Fibroblast of skin of left biceps (primary cell): ENCODE data around the gene FSTL1.

Experiments used
- DNase-seq, 2 experiments: peaks; one replicate each; pipeline ENCODE4 v3.0.0-alpha.2; 2013; ENCODE audit warnings: low read depth in 2 of 2

FSTL1 gene

DNA sequence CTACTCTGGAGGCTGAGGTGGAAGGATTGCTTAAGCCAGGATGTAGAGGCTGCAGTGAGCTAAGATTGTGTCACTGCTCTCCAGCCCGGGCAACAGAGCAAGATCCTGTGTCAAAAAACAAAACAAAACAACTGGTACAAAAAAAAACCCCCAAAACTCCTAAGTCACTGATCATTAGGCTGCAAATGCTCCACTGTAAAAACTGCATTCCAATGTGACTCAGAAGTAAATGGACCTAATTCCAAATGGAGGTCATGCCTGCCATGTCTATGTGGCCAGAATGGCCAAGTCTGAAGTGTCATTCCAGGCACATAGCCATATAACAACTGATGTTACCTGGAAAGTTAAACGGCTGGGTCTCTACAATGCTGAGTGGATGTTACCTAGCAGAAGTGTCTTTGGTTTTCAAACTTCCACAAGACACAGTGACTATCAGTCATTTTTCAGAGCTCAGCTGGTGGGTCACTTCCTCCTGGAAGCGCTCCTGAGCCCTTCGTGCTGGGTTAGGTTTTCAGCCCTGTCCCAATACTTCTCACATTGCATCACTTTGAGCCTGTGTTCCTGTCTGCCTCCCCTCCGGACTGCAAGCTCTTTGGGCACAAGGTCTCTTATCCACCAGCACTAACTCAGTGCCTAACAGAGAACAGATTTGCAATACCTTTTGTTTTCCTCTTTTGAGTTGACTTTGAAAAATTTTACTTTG lies 10.6 kb downstream of the FSTL1 start:
- DNase-seq, result no peak

DNA sequence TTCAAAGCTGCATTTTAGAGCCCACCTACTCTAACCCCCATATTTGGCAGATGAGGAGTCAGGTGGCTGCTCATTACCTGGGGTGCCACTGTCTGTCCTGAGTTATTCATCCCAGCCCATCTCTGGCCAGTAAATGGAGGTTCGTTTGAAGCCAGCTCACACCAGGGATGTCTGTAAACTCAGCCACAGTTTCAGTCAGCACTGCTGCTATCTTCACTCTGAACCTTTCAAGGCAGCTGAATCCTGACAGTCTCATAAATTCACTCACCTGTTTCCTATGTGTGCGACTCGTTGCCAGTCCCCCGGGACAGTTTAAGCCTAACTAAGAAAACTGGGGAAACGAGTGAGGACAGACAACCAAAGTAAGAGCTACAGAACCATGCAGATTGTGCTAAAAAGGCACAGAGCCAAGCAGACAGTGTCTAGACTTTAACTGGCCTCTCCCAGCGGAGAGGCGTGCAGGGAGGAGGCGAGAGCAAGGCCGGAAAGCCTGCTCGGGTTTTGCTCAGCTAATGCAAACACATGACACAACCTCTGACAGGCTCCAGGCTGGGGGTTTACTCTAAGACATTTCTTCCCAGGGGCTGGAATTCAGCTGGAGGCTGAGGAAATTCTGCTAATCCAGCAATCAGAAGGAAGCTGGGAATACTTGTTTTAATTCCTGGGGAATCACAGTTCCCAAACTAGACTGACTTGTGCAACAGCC lies 12.0 kb downstream of the FSTL1 start:
- no peak for DNase-seq

DNA sequence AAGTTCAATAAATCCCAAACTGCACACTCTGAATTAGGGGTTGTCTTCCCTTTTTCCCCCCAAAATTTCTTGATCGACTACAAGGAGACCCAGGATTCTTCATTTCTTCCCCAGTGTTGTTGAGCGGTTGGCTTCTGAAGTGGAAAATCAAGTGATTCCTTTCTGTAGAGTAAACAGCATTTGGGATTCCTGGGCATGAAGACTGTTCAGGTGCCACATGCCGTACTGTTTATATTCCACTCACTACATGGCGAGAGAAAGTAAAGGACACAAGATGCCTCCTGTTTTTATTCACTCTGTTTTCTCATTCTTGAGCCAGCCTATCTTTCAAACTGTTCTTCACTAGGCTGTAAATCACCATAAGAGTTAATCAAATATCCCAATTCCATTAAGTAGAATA lies 12.6 kb downstream of the FSTL1 start:
- DNase-seq, result no peak

DNA sequence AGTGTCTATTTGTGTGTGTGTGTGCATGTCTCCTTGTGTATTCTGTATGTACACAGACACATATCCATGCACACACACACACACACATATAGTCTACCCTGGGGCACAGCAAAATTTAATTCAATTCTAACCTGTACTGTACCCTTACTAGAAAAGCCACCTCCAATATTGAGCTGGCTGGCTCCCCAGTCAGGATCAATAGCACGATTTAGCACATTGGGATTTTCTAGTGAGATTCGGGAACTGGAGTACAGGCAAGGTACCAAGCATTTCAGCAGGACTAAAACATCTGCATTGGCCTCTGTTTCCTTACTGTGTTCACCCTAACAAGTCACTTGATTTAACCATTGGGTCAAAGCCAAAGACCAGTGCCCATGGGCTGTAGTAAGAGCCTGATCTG lies 13.2 kb downstream of the FSTL1 start:
- no peak for DNase-seq

DNA sequence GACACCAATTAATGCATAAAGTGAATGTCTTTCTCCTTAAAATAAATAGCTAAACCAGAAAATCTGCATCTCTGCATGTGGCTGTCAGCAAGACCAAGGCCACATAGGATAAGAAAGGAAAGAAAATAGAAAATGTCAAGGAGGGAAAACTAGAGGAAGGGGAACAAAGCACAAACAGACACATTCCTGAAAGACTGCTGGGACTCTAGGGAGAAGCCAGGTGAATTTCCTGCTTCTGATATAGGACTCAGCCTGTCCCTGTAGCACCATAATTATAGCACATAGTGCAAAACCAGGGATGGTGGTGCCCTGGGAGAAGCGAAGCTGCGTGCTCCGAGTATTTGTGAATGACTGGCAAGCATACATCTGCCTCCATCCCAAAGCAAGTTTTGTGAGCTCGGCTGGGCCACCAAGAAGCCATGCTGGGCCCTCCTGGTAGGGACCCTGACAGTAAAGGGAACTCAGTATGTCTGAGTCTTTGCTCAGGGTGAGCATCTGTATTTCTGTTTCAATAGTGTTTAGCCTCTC lies 14.2 kb downstream of the FSTL1 start:
- no peak for DNase-seq

DNA sequence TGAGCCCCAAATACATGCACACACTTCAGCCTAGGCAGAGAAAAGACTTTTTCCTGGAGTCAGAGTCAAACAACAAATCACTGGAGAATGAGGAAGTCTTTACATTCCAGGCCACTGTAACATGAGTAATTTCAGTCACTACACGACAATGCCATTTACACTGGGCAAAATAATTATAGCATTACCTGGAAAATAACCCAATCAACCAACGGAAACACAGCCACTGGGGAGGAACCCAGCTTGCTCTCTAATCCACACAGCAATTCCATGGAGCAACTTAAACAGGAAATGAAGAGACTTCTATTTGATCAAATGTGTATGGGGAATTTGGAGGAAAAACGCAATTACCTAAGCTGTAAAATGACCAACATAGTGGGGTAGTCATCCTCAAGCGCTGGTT lies 15.2 kb downstream of the FSTL1 start:
- DNase-seq, result no peak

DNA sequence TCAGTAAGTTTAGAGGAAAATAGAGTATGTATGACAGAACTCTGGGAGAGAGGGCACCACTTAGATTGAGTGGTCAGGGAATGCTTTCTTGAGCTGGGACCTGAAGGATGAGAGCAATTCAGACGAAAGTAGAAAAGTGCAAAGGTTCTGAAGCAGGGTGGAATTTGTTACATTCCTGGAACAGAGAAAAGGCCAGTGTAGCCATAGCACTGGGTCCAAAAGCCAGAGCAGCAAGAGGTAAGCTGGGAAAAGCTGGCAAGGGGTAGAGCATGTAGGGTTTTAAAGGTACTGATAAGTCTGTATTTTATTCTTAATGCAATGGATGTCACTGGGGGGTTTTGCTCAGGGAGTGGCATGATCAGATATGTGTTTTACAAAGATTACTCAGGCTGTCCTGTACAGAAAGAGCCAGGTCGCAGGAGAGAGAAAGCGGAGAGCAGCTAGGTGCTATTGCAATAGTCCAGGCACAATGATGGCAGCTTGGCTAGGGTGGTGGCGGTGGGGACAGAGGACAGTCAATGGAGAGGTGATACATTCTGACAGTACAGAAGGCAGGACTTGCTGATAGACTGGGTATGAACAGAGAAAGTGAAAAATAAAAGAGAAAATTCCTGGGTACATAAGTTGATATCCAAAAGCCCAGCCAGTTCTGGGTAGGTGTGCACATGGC lies 17.0 kb downstream of the FSTL1 start:
- no peak for DNase-seq

DNA sequence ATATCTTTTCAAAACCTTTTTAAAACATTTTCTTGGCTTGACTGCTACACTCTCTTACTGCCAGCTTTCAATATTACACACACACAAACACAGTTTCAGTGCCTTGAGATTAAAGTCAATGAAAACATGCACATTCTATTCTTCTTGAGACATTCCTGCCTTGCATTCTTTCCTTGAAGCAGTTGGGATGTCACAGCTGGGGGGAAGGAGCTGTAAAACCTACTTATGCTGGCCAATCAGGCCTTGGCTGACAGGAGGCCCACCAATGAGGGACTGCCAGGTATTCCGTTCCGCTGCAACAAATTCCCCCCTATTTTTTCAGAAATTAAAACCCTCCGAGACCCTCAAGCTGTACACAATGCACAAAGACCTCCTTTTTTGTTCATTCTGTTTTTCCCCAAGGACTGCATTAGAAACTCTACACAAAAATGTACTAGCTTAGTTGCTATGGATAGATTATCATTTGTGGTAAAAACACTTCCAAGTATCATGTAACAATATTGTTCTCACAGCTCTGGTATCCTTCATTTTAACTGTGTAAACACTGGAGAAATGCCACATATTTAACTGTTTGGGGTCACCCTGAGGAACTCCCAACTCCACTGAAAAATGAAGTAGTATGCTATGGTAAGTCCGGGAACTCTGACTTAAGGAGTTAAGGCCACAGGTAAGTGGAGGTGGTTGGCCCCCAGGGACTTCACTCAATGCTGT lies 18.5 kb downstream of the FSTL1 start:
- peak in 1 of 2 experiments; percentile 78 for DNase-seq

DNA sequence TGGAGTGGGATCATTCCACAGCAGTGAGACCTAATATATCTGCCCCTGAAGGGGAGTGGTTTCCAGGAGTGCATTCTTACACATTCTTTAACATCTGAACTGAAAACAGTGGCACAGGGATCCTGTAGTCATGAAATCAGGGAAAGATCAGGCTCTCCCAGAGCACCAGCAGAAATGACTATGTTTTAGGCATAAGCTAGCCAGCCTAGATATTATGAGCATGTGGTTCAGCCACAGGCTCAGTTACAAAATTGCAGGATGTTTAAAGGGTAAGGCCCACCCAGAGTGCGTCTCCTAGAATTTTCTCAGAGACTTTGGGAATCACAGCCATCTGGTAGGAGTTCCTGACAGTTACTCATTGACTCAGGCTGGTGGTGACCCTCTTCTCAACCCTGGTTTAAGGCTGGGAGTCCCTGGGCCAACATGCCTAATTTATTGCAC lies 20.9 kb downstream of the FSTL1 start:
- no peak for DNase-seq

DNA sequence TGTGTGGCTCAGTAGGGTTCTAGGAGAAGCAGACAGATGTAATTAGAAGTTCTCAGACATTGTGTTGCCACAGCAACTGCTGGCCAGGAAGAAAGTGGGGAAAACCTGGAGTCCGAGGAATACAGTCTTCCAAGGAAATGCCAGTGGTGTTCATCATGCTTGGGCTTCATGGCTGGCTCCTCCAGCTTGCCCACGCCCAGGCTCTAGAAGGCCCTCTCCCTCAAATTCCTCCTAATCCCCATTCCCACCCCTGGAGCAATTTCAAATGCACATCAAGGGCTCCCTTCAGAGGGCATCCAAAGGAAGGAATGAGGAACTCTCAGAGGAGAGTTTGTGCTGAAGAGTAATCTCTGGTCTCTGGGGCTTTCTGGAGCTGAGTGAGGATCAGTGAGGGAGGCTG lies 21.9 kb downstream of the FSTL1 start:
- DNase-seq, result no peak

DNA sequence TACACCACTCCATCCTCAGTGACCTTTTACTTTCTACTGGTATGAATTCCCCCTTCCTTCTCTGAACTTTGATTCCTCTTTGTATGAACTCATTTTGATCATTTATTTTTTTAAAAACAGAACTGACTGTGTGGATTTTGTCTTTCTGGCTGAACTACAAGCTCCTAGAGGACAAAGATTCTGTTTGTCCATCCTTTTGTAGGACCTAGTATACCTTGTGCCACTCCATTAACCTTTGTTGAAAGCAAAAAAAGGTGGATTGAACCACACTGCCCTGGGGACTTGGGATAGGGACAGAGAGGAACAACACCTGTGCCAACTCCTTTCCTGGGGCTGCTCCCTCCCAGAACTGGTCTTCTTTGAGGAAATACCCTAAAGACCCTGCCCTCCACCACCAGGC lies 23.6 kb downstream of the FSTL1 start:
- no peak for DNase-seq

DNA sequence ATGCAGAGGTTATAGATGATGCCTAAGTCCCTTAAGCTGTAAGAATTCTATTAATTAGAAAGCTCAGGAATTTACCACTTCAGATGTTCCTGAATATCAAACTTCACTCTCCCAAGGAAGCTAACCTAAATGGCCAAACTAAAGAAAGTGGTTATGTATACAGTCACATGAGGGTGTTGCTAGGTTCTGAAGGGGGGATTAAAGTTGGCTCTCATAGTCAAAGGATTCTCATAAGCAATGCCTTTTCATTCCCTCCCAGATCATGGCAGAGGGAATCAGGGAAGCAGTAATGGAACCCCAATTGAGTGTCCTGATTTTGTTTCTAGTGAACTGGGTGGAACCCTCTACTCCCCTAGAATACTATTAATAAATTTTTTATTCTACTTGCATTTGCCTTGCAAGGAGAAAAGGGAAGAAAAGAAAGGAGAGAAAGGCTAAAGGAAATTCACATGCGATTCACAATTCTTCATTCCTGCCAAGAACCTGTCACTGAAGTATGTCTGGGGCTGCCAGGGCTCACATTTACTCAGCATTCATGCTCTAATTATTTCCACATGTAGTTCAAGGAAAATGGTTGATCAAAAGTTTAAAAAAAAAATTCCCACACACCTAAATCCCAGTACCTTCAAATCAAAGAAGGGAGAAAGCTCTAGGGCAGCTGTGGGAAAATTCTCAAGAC lies 25.1 kb downstream of the FSTL1 start:
- DNase-seq, result peak; percentile 91 to 92

DNA sequence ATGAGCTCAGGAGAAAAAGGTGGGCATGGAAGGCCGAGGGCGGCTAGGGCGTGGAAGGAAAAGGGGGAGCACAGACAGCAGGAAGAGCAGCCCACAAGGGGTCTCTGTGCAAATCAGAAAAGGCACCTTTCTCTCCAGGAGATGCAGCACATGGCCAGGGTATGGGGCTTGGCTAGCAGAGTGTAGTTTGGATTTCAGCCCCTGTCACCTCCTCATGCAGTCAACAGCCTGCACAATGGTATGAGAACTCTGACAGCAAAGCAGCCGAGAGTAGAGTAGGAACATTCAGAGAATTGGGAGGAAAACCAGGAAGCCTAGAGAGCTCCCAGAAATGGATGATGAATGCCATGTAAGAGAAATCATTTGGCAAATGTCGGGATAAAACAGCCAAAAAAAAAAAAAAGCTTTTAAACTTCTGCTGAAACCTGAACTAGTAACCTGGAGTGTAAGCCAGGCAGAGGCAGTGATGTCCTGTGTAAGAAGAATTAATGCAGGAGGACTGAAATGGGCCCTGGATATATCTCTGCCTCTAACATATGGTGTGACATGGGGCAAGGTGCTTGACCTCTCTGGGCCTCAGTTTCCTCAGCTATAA lies 25.7 kb downstream of the FSTL1 start:
- DNase-seq, result no peak

DNA sequence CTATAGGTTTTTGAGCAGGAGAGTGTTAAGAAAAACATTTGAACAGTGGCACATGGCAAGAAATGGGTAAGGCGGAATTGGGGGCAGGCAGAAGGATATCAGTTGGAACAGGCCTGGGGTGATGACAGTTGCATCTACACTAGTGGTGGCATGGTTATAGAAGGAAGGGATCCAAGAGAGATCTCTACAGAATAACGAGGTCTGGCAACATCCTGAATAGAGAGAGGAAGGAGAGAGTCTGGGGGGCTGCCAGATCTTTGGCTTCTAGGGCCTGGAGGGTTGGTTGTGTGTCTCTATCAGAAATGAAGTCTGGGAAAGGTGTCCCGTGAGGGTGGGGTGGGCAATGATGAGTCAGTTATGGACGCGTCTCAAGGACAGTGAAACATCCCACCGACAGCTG lies 26.3 kb downstream of the FSTL1 start:
- no peak for DNase-seq

DNA sequence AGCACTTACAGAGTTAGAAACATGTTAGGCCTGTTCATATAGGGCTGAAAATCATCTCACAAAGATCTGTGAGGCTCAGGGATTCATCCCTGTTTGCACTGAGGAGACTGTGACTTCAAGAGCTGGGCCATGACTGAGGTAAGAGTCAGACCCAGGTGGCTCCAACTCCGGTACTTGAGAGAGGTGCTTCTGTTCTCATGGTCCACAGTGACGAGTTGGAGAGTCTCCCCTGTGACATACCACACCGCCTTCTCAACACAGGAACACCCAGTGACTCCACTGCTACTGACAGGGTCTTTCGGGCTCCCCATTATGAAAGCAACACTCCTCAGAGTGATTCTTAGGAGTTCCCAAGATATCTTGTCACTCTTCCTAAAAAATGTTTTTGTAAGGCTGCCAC lies 27.4 kb downstream of the FSTL1 start:
- no peak for DNase-seq

DNA sequence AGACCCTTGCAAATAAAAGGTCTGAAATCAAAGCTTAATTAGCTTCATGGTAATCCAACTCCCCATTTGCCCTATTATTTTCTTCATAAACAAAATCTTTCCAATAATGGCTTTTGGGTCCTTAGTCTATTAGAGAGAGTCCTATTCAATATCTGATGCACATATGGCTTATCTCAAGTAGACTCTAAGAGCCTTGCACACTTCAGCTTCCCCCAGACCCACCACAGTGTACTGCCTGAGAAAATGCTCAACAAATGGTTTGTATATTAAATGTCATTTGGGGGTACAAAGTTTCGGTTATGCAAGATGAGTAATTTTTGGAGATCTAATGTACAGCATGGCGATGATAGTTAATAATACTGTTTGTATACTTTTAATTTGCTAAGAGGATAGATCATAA lies 28.9 kb downstream of the FSTL1 start:
- no peak for DNase-seq

DNA sequence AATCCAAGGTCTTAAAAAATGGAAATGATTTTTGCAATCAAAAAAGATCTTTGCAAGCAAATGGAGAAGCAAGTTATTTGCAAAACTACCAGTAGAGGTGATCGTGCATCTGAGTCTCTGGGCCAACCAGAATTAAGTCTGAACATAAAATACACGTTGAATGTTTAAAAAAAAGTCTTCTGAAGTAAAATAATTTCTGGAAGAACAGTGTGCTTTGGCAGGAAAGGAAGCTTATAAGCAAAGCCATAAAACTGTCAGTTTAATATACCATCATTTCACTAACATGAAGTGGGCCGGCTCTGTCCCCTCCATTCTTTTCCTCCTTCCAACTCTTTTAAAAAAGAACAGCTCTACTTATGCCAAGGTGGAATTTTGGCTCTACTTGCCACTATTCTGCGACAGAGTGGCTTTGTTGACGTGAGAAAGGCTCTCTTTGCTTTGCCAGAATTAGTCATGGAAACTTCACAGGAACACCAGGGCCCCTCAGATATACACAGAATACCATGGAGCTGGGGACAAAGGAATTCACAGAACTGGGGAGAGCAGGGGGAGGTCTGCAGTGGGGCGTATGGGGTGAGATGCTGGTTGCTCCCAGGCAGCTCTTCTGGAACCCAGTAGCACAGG lies 29.8 kb downstream of the FSTL1 start:
- no peak for DNase-seq

DNA sequence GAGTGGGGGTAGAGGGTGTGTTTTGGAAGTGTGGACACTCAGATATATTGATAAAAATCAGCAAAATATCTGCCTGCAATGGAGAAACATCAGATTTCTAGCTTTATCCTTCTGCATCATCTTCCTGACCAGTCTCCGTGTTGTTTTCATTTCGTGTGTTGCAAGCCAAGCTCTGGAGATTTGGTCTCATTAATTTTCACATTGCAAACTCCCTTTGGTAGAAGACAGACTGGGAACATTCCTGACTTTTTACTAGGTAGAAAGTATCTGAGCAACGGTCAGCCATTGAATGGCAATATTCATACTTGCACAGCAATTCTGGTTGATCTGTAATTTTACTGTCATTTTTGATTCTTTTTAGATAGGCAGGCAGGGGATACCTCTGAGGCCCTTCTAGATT lies 30.4 kb downstream of the FSTL1 start:
- no peak for DNase-seq

DNA sequence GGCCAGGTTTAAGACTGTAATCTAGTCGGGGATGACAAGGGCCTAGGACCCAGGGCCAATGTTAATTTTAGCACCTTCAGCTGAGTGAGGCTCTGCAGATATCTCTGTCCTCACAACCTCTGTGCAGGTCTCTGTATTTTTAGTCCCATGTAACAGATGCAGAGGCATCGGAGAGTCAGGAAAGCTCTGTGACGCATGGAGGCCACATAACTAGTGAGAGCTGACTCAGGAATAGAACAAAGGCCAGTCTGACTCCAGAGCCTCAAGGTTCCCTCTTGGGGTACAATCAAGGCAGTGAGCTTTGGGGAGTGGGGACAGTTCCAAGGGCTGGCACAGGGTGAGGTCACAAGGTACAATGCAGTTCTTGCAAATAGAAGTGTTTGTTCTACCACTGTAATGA lies 31.0 kb downstream of the FSTL1 start:
- DNase-seq, result no peak

DNA sequence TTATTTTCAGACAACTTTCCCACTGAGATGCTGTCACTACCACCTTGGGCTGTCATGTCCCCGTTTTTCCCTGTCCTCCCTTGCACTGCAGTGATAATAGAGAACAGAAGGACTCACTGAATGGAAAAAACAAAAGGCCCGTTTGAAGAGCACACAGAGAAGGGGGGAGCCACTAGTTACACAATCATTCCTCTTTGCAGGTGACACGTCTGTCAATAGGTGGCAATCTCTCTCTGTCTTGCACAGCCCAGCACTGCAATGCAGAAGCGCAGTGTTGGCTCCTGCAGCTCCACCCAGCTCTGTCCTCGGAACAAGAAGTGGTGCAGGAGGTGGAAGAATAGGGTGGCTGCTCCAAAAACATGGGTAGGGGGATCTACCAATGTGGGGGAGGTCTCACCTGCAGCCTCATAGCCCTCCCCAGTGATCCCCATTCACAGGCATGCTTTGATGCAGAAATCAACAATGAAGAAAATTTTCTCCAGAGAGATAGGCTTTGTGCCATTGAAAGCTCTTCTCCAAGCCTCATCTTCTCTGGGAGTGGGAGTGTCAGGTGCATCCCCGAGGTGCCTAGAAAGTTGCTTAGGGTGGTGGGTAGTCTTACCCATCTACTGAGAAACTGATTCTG lies 31.8 kb downstream of the FSTL1 start:
- no peak for DNase-seq
